RWPE1 (cell line): ENCODE results near the gene TSSK6.

Source experiments
- CTCF ChIA-PET: fragments of 350-600 bp; sonication (Branson Sonifier 250); formaldehyde crosslinking; extraction: SDS; loops from one replicate; lab custom pipeline; 2021; lab: Yijun Ruan, JAX
- POLR2A ChIA-PET: fragments of 400-600 bp; formaldehyde crosslinking; extraction: SDS; loops from one replicate; lab custom pipeline; 2020; ENCODE audit warnings: antibody characterized with exemption; ENCODE audit not compliant: low non-redundant PET; lab: Yijun Ruan, JAX
- DNase-seq: peaks from one replicate; pipeline ENCODE4 v3.0.0; 2012; ENCODE audit warnings: low spot score
- H3K27ac ChIP-seq: fragments of 450-650 bp; 2 replicates; pipeline ENCODE4 v1.5.1; 2017
- CTCF ChIP-seq: fragments of 450-650 bp; conservative IDR thresholded peaks from 2 replicates; pipeline ENCODE4 v1.5.1; 2017; ENCODE audit warnings: low read depth, mild to moderate bottlenecking

The TSSK6 gene

GRCh38 chr19:19546751-19547162 is 31.4 kb upstream of the TSSK6 start:
- no peak for TF ChIP-seq CTCF
- peak overlapping the region; percentile 57; the same call in 1 of the 2 replicates for H3K27ac ChIP-seq
- DNase-seq: no peak
- CTCF ChIA-PET: no interaction called here
- POLR2A ChIA-PET: no interaction called here

GRCh38 chr19:19545707-19546106 is 30.4 kb upstream of the TSSK6 start:
- no peak for DNase-seq
- ChIA-PET POLR2A (no interaction called here), CTCF (no interaction called here)
- no peak overlapping the region for H3K27ac ChIP-seq
- TF ChIP-seq CTCF: no peak

GRCh38 chr19:19544954-19545591 is 29.7 kb upstream of the TSSK6 start:
- no peak for TF ChIP-seq CTCF
- H3K27ac ChIP-seq: no peak overlapping the region
- CTCF ChIA-PET: interaction anchor here (2.2 kb wide), 1 partner anchor 13 kb away, joined by 7 read pairs; no protein-coding TSS in a partner anchor
- DNase-seq: no peak
- POLR2A ChIA-PET: no interaction called here

DNA sequence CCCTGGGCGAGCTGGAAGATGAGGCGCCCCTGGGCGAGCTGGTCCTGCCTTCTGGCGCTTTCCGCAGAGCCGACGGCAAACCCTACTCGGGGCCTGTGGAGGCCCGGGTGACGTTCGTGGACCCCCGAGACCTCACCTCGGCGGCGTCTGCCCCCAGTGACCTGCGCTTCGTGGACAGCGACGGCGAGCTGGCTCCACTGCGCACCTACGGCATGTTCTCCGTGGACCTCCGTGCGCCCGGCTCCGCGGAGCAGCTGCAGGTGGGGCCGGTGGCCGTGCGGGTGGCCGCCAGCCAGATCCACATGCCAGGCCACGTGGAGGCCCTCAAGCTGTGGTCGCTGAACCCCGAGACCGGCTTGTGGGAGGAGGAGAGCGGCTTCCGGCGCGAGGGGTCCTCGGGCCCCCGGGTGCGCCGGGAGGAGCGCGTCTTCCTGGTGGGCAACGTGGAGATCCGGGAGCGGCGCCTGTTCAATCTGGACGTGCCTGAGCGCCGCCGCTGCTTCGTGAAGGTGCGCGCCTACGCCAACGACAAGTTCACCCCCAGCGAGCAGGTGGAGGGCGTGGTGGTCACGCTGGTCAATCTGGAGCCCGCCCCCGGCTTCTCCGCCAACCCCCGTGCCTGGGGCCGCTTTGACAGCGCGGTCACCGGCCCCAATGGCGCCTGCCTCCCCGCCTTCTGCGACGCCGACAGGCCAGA is 29.1 kb upstream of the TSSK6 start:
- CTCF ChIA-PET: interaction anchor here (1.8 to 2.2 kb wide), 2 partner anchors 8 to 12 kb away, joined by 7 to 8 read pairs; no protein-coding TSS in a partner anchor
- no peak for TF ChIP-seq CTCF
- POLR2A ChIA-PET: no interaction called here
- no peak overlapping the region for H3K27ac ChIP-seq
- DNase-seq: no peak

GRCh38 chr19:19543640-19544039 is 28.3 kb upstream of the TSSK6 start:
- ChIA-PET CTCF (interaction anchor here (0.7 to 2.2 kb wide), 3 partner anchors 9 to 96 kb away, joined by 3 to 8 read pairs (median 7); no protein-coding TSS in a partner anchor), POLR2A (no interaction called here)
- no peak for DNase-seq
- no peak for TF ChIP-seq CTCF
- H3K27ac ChIP-seq: no peak overlapping the region

GRCh38 chr19:19543101-19543500 is 27.8 kb upstream of the TSSK6 start:
- POLR2A ChIA-PET: no interaction called here
- no peak overlapping the region for H3K27ac ChIP-seq
- no peak for DNase-seq
- CTCF ChIA-PET: interaction anchor here (1.8 to 2.2 kb wide), 2 partner anchors 10 to 11 kb away, joined by 7 to 8 read pairs; no protein-coding TSS in a partner anchor
- TF ChIP-seq CTCF: no peak
